Mucosa of rectum (tissue), 2 donors: ENCODE results near the gene S100A4.
"Not testable (repeated sequence)": the region's sequence is repeated elsewhere in the genome, so short reads cannot be mapped to it uniquely, and the experiment has no call there.

Experiments used
- H3K27ac ChIP-seq, 2 donors: one replicate each; pipeline ENCODE4 v1.7.0; 2013; ENCODE audit warnings: inconsistent platforms in 2 of 2, low read depth in 2 of 2, low read length in 2 of 2
- H3K27me3 ChIP-seq, 2 donors: one replicate each; pipeline ENCODE4 v1.7.0; 2013; ENCODE audit warnings: low read length in 2 of 2; ENCODE audit not compliant: control insufficient read depth in 2 of 2, insufficient read depth in 2 of 2
- H3K36me3 ChIP-seq, 2 donors: one replicate each; pipeline ENCODE4 v1.7.0; 2013; ENCODE audit warnings: low read length in 2 of 2; ENCODE audit not compliant: control insufficient read depth in 2 of 2, insufficient read depth in 2 of 2
- H3K4me1 ChIP-seq, 2 donors: one replicate each; pipeline ENCODE4 v1.7.0; 2013; ENCODE audit warnings: low read length in 2 of 2, mild to moderate bottlenecking in 1 of 2; ENCODE audit not compliant: control insufficient read depth in 2 of 2, insufficient read depth in 2 of 2
- H3K4me3 ChIP-seq, 2 donors: one replicate each; pipeline ENCODE4 v1.7.0; 2013; ENCODE audit warnings: low read length in 2 of 2
- H3K9ac ChIP-seq, 2 donors: one replicate each; pipeline ENCODE4 v1.7.0; 2013; ENCODE audit warnings: low read length in 2 of 2, low read depth in 1 of 2, mild to moderate bottlenecking in 1 of 2
- H3K9me3 ChIP-seq, 2 donors: one replicate each; pipeline ENCODE4 v1.7.0; 2013; ENCODE audit warnings: low read length in 2 of 2; ENCODE audit not compliant: control insufficient read depth in 2 of 2
- donor health status: healthy.
- donor health status: Normal muscosa, but diverticular disease.

Gene S100A4

GRCh38 chr1:153578936-153579335 lies 33.3 kb upstream of the S100A4 start:
- H3K36me3 ChIP-seq = no peaks in the 10 kb centered on the region
- no peaks in the 10 kb centered on the region for H3K9me3 ChIP-seq
- no peak overlapping the region for H3K27ac ChIP-seq
- H3K27me3 ChIP-seq = no peaks in the 10 kb centered on the region
- peaks cover 3 to 8% of the 10 kb centered on the region in 2 donors for H3K4me1 ChIP-seq
- H3K9ac ChIP-seq = no peak overlapping the region
- H3K4me3 ChIP-seq = no peak overlapping the region

GRCh38 chr1:153578490-153578889 lies 32.9 kb upstream of the S100A4 start:
- H3K4me3 ChIP-seq = no peak overlapping the region
- no peaks in the 10 kb centered on the region for H3K27me3 ChIP-seq
- no peaks in the 10 kb centered on the region for H3K36me3 ChIP-seq
- no peaks in the 10 kb centered on the region for H3K9me3 ChIP-seq
- H3K9ac ChIP-seq = no peak overlapping the region
- H3K4me1 ChIP-seq = peaks cover 3 to 8% of the 10 kb centered on the region in 2 donors
- H3K27ac ChIP-seq = no peak overlapping the region

GRCh38 chr1:153577624-153578051 lies 32.0 kb upstream of the S100A4 start:
- no peak overlapping the region for H3K4me3 ChIP-seq
- H3K9me3 ChIP-seq = no peaks in the 10 kb centered on the region
- no peak overlapping the region for H3K9ac ChIP-seq
- H3K27me3 ChIP-seq = no peaks in the 10 kb centered on the region
- H3K27ac ChIP-seq = no peak overlapping the region
- no peaks in the 10 kb centered on the region for H3K36me3 ChIP-seq
- peaks cover 3 to 9% of the 10 kb centered on the region in 2 donors for H3K4me1 ChIP-seq

GRCh38 chr1:153577138-153577537 lies 31.5 kb upstream of the S100A4 start:
- Histone ChIP-seq H3K27me3 (no peaks in the 10 kb centered on the region), H3K4me3 (no peak overlapping the region), H3K9ac (no peak overlapping the region), H3K4me1 (peaks cover 3 to 11% of the 10 kb centered on the region in 2 donors), H3K27ac (no peak overlapping the region), H3K36me3 (no peaks in the 10 kb centered on the region), H3K9me3 (no peaks in the 10 kb centered on the region)

GRCh38 chr1:153575497-153575896 lies 29.9 kb upstream of the S100A4 start:
- H3K9ac ChIP-seq, H3K9me3 ChIP-seq, H3K36me3 ChIP-seq, H3K27ac ChIP-seq, H3K27me3 ChIP-seq, H3K4me3 ChIP-seq: not testable (repeated sequence)
- peaks cover 3 to 14% of the 10 kb centered on the region in 2 donors for H3K4me1 ChIP-seq

GRCh38 chr1:153575081-153575491 lies 29.5 kb upstream of the S100A4 start:
- not testable (repeated sequence) for H3K4me3 ChIP-seq, H3K9ac ChIP-seq, H3K27me3 ChIP-seq, H3K36me3 ChIP-seq, H3K9me3 ChIP-seq, H3K27ac ChIP-seq
- peaks cover 3 to 14% of the 10 kb centered on the region in 2 donors for H3K4me1 ChIP-seq

- Histone ChIP-seq H3K27ac (peak overlapping the region in 1 of 2 donors; percentile 10), H3K4me3 (no peak overlapping the region), H3K4me1 (peaks cover 7 to 21% of the 10 kb centered on the region in 2 donors), H3K9ac (no peak overlapping the region), H3K36me3 (no peaks in the 10 kb centered on the region), H3K27me3 (no peaks in the 10 kb centered on the region), H3K9me3 (no peaks in the 10 kb centered on the region)
Measured at GRCh38 chr1:153573351-153573750, 27.7 kb upstream of the S100A4 start.

- Histone ChIP-seq H3K4me3 (no peak overlapping the region), H3K4me1 (peaks cover 12 to 25% of the 10 kb centered on the region in 2 donors), H3K27ac (peak overlapping the region in 1 of 2 donors; percentile 54), H3K36me3 (no peaks in the 10 kb centered on the region), H3K9me3 (no peaks in the 10 kb centered on the region), H3K9ac (peak overlapping the region in 1 of 2 donors; percentile 44), H3K27me3 (no peaks in the 10 kb centered on the region)
Measured at GRCh38 chr1:153572569-153573015, 27.0 kb upstream of the S100A4 start.

- H3K9me3 ChIP-seq = no peaks in the 10 kb centered on the region
- H3K36me3 ChIP-seq = no peaks in the 10 kb centered on the region
- H3K9ac ChIP-seq = no peak overlapping the region
- no peak overlapping the region for H3K27ac ChIP-seq
- no peak overlapping the region for H3K4me3 ChIP-seq
- H3K4me1 ChIP-seq = peaks cover 19 to 29% of the 10 kb centered on the region in 2 donors
- H3K27me3 ChIP-seq = no peaks in the 10 kb centered on the region
Measured at GRCh38 chr1:153571706-153572105, 26.1 kb upstream of the S100A4 start.

- Histone ChIP-seq H3K36me3 (no peaks in the 10 kb centered on the region), H3K27ac (no peak overlapping the region), H3K9me3 (no peaks in the 10 kb centered on the region), H3K27me3 (no peaks in the 10 kb centered on the region), H3K9ac (no peak overlapping the region), H3K4me3 (no peak overlapping the region), H3K4me1 (peaks cover 27 to 37% of the 10 kb centered on the region in 2 donors)
Measured at GRCh38 chr1:153570874-153571273, 25.3 kb upstream of the S100A4 start.

- no peak overlapping the region for H3K4me3 ChIP-seq
- H3K4me1 ChIP-seq = peaks cover 34 to 44% of the 10 kb centered on the region in 2 donors
- no peaks in the 10 kb centered on the region for H3K27me3 ChIP-seq
- H3K9ac ChIP-seq = no peak overlapping the region
- H3K9me3 ChIP-seq = no peaks in the 10 kb centered on the region
- no peak overlapping the region for H3K27ac ChIP-seq
- no peaks in the 10 kb centered on the region for H3K36me3 ChIP-seq
Measured at GRCh38 chr1:153569465-153569864, 23.9 kb upstream of the S100A4 start.
